GM18502 (cell line): Measurements from ENCODE around the gene DTWD2.
"Not testable (repeated sequence)": the region's sequence is repeated elsewhere in the genome, so short reads cannot be mapped to it uniquely, and the experiment has no call there.

ENCODE experiments used
- ATAC-seq: cut with Tn5 transposase; IDR thresholded peaks from one replicate; pipeline ENCODE4 v1.9.1; 2021; ENCODE audit warnings: mild to moderate bottlenecking; ENCODE audit not compliant: unreplicated experiment, poor library complexity

The DTWD2 gene

GRCh38 chr5:118953652-118954005 lies 34.7 kb downstream of the DTWD2 start:
- ATAC-seq = no peak

DNA sequence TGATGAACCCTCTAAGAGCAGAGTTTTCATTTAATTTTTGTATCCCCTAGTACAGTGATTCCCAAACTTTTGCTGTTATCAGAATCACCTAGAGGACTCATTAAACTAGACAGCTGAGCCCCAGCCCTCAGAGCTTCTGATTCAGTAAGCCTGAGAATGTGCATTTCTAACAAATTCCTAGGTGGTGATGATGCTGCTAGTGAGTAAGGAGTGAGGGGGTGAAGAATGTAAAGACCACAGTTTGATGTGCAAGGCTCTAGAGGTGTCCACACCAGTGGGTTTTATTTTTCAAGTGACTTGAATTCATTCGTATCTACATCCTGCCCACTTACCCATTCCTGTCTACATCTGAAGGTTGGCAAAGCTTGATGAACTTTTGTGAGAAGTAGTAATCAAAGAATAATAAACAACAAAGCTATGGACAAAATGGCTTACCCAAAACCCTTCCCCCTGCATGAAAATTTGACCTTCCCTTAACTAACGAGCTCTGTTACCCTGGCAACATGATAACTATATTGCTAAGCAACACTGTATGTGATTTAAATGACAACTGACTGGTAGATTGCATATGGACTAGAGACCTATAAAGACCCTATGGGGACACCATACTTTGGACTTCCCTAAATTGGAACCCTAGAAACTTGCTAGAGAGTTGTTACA lies 35.2 kb downstream of the DTWD2 start:
- ATAC-seq = no peak

DNA sequence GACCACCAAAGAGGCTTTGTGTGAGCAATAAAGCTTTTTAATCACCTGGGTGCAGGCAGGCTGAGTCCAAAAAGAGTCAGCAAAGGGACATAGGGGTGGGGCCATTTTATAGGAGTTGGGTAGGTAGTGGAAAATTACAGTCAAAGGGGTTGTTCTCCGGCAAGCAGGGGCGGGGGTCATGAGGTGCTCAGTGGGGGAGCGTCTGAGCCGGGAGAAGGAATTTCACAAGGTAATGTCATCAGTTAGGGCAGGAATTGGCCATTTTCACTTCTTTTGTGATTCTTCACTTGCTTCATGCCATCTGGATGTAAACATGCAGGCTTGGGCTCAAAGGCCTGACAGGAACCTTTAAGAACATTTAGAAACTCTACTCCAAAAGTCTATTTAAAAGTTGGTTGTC lies 36.0 kb downstream of the DTWD2 start:
- not testable (repeated sequence) for ATAC-seq

DNA sequence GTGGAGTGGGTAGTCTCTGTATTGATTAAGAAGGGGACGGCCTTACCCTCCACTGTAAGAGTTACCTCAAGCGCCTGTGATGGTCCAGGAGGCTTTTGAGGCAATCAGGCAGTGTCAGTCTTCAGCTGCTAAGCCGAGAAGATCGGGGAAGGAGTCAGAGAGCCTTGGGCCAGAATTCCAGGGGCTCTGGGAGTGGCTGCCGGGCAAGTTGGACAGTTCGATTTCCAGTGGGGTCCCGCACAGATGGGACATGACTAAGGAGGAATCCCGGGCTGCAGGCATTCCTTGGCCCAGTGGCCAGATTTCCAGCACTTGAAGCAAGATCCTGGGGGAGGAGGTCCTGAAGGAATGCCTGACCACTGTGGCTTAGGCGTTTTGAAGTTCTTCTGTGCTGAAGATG lies 38.0 kb downstream of the DTWD2 start:
- ATAC-seq = not testable (repeated sequence)

DNA sequence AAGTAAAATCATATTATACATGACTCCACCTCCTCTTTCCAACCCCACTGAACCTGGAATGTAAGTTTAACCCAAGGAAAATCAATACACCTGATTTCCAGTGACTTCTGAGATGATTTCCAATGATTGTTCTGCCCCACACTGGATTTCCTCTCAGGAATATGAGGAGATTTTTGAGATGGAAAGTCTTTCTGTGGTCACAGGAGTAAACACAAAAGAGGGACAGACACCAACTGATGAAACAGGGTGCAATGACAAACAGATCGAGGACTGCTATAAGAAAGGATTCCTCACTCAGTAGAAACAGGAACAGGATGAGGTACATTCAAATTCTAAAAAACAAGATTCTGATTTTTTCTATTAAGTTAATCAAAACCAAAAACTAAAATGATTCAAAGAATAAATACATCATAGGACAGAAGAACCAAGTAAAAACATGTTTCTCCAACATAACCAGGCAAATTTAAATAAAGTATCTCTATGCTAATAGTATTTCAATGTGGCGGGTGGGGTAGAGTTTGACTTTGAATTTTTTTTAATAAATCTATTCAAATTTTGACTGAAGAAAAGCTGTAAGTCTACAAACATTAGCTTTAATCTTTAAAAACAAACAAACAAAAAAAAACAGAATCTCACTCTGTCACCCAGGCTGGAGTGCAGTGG lies 42.1 kb downstream of the DTWD2 start:
- no peak for ATAC-seq

DNA sequence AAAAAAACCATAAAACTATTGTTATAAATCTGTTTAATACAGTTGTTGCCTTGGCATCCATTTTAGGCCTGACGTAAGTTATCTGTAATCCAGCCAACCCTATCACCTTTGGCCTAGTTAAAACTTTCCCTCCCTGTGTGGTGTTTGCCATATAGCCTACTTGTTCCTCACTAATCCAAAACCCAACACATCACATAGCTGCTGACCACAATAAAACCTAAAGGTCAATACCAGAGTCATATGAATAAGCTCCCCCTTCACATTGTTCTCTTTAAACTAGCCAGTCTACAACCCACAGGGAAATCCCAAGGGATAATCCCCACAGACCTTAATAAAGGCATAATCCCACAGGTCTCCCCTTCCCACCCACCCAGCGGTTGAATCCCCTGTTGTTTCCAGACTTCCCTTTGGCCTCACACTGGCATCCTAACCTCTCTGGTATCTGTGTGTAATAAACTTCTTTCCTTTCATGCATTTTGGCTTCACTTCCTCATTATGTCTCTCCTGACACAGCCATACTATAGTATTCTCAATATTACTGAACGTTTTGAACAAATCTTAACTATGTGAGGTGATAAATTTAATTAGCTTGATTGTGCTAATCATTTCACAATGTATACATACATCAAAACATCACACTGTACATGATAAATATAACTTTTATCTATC lies 50.8 kb downstream of the DTWD2 start:
- ATAC-seq = peak; percentile 86

DNA sequence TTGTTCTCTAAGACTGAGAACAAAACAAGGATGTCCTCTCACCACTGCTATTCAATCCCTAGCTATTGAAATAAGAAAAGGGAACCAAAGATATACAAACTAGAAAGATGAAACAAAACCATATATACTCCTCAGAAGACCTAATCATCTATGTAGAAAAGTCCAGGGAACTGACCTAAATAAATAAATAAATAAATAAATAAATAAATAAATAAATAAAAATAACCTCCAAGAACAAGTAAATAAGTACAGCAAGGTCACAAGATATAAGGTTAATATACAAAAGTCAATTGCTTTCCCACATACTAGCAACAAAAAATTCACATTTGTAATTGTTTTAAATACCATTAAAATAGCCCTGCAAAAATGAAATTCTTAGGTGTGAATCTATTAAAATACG lies 54.6 kb downstream of the DTWD2 start:
- ATAC-seq = no peak

- no peak for ATAC-seq
Observed at GRCh38 chr5:118931564-118931963, 56.8 kb downstream of the DTWD2 start.

DNA sequence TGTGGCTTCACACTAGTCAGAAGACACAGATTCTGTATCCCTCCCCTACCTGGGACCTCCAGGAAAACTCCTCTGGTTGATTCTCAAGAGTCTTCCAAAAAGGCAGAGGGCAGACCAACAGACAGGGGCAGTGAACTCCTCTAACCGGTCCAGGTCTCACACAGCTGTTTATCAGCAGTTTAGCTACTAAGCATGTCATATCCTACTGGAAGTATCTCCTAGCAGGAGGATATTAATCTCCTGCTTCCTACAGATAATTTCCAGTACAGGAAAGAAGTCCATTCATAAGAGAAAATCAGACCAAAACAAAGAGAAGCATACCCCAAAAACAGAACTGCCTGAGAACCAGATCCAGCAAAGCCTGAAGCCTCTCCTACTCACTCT lies 64.3 kb downstream of the DTWD2 start:
- ATAC-seq = no peak

DNA sequence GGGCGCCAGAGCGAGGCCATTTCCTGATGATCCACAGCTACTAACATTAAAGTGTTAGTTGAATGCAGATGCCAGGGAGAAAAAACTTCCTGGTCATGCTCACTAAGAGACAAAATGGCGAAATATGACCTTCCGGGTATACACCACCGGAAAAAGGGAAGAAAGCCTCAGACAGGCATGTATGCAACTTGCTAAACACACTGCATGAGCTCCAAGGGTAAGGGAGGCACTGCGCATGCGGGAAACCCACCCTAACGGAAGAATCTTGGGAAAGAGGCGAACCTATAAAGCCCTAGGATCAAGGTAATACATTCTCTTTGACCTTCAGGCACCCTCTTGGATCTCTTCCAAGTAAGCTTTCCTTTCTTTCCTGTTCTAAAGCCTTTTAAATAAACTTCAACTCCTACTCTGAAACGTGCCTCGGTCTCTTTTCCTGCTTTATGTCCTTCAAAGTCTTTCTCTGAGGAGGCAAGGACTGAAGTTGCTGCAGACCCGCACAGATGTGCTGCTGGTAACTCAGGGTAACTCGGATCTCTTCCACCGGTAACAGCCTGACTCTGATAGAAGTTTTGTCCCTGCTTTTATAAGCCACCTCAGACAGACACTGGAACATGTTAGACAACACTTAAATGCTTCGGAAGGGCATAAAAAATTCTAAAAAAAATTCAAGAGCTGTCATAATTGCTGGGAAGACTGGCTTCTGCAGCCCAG lies 64.9 kb downstream of the DTWD2 start:
- no peak for ATAC-seq

- no peak for ATAC-seq
Observed at GRCh38 chr5:118921866-118922265, 66.5 kb downstream of the DTWD2 start.

- ATAC-seq = no peak
Observed at GRCh38 chr5:118919016-118919415, 69.3 kb downstream of the DTWD2 start.

GRCh38 chr5:118918232-118918631 lies 70.1 kb downstream of the DTWD2 start:
- ATAC-seq = peak; percentile 67

DNA sequence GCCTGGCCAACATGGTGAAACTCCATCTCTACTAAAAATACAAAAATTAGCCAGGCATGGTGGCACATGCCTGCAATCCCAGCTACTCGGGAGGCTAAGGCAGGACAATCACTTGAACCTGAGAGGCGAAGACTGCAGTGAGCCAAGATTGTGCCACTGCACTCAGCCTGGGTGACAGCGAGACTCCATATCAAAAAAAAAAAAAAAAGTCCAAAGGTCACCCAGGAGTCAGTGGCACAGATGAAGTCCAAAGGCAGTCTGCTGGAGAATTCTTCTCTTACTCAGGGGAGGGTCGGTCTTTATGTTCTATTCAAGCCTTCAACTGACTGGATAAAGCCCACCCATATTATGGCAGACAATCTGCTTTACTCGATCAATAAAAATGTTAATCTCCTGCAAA lies 80.8 kb downstream of the DTWD2 start:
- not testable (repeated sequence) for ATAC-seq

DNA sequence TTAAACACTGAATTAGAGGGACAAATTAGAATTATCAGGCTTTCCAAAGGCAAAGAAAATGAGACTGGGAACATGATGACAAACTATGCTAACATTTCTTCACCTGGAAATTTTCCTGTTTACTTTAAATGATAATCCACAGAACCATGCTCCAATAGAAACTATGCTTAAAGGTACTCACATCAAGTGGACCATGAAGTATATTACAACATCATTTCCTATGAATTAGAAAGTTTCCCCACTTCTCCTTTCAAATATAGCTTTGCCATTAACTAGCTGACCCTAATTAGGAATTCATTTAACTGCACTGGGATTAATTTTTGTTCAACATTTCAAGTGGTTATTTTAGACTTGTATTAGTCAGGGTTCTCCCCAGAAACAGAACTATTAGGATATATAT lies 81.4 kb downstream of the DTWD2 start:
- no peak for ATAC-seq

GRCh38 chr5:118905196-118905595 lies 83.2 kb downstream of the DTWD2 start:
- ATAC-seq = no peak

DNA sequence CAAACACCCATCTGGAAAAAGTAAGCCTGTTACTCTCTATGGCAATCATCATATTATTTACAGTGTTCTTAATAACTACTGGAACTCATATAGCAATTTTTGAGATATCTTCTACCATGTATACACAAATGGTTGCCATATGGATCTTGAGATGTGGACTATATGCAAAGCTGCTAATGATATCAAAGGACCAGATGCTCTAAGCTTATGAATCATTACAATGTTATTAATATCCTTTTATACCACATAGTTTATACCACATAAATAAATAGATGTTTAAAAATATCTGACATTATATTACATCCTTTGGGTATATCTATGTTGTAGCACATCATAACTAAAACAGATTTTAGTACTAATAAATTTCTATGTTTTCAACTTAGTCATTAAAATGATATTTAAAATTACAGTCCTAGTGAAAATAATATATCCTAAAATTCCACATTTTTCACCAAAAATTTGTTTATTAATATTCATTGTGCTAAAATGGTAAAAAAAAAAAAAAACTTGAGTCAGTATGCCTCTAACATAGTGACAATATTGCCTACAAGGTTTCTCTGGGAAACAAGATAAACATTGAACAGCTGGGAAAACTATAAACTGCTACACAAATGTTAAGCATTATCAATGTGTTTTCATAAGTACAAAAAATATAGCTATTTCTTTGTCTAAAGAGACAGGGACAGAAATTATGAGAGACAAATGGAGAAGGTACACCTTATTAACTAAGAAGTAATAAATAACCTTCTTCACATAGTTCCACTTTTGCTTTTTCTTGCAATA lies 85.5 kb downstream of the DTWD2 start:
- no peak for ATAC-seq

DNA sequence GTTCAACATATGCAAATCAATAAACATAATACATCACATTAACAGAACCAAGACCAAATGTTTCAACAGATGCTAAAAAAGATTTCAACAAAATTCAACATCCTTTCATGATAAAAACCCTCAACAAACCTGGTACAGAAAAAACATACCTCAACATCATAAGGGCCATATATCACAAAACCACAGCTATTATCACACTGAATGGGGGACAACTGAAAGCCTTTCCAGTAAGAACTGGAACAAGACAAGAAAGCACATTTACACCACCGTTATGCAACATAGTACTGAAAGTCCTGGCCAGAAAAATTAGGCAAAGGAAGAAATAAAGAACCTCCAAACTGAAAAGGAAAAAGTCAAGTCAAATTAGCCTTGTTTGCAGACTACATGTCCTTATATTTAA lies 93.6 kb downstream of the DTWD2 start:
- ATAC-seq = no peak

DNA sequence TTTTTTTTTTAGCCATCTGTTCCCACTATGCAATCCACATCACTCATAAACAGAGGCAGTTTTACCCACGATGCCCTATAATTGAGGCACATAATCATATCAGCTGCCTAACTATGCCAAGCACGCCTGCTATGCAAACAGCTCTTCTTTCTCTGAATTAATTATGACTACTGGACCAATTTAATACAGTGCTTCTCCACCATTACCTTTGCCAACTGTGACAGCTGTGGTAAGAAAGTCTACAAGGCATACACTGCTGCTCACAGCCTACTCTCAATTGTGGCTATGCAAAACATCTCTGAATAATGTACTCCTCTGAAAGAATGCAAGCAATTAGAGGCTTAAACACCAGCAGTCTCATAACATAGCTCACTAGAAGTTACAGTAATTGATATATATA lies 97.1 kb downstream of the DTWD2 start:
- no peak for ATAC-seq

GRCh38 chr5:118889165-118889564 lies 99.2 kb downstream of the DTWD2 start:
- no peak for ATAC-seq
